Thyroid gland (tissue), 4 donors: ENCODE measurements around the gene SLC28A1.

Experiments
- CTCF ChIP-seq, 6 experiments: fragments of 200-600 bp in 3 of 6; fragments of 450-650 bp in 3 of 6; sonication (generic) in 3 of 6; IDR thresholded peaks; one replicate each; pipeline ENCODE4 v1.5.1; 2016 to 2019; ENCODE audit warnings: antibody characterized with exemption in 6 of 6, mild to moderate bottlenecking in 2 of 6, inconsistent platforms in 1 of 6, moderate library complexity in 1 of 6
- POLR2A ChIP-seq, 2 donors: fragments of 450-650 bp; IDR thresholded peaks; one replicate each; pipeline ENCODE4 v1.6.1; 2017; ENCODE audit warnings: antibody characterized with exemption in 2 of 2, mild to moderate bottlenecking in 2 of 2, moderate library complexity in 1 of 2

- TF ChIP-seq CTCF (IDR thresholded peaks at IDR 0.05) (no peak), POLR2A (IDR thresholded peaks at IDR 0.05) (no peak)
These were observed 69.3 kb downstream of the SLC28A1 start for GRCh38 chr15:84953726-84954125.
